ENCODE results near the gene SLC7A6OS.

SLC7A6OS gene

DNA sequence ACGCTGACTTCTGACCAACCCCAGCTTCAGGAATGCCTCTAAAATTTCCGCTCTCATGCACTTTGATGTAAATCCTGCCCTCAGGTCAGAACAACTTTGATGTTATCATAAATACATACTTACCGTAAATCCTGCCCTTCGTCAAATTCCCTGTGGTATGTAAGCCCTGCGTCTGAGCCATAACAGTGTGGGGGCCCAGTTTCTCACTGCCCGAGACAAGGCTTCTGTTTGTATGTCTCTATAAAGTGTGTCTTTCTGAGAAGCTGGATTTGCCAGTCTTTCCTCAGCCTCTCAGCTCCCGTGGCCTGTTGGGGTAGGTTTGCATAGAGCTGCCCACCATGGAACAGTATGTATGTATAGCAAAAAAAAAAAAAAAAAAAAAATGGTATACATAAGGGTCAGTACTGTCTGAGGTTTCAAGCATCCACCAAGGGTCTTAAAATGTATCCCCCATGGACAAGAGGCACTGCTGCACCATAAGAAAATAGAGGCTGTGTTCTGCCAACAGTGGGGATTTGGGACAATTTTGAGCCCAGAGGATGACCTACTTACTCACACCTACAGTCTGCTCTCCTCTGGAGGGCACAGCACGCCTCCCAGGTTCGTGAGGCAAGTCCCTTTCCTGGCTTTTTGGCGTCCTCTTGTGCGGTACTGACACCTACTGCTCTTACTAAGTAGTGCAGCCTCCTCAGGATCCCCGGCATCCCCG, 17.6 kb upstream of the SLC7A6OS start (continued):
- no peak for TF ChIP-seq ZNF138 (tag by site-specific recombination; IDR thresholded peaks at IDR 0.05; ENCODE audit: borderline replicate concordance)
- no peak for TF ChIP-seq ZNF560 (tag by site-specific recombination; IDR thresholded peaks at IDR 0.05; ENCODE audit: borderline replicate concordance)
- TF ChIP-seq ZNF433 (tag by site-specific recombination; IDR thresholded peaks at IDR 0.05; ENCODE audit: low read depth) = no peak
- no peak for TF ChIP-seq ZNF623 (tag by site-specific recombination; IDR thresholded peaks at IDR 0.05)
- TF ChIP-seq GLI4 (tag by site-specific recombination; IDR thresholded peaks at IDR 0.05) = no peak
- TF ChIP-seq, protein P1, sequence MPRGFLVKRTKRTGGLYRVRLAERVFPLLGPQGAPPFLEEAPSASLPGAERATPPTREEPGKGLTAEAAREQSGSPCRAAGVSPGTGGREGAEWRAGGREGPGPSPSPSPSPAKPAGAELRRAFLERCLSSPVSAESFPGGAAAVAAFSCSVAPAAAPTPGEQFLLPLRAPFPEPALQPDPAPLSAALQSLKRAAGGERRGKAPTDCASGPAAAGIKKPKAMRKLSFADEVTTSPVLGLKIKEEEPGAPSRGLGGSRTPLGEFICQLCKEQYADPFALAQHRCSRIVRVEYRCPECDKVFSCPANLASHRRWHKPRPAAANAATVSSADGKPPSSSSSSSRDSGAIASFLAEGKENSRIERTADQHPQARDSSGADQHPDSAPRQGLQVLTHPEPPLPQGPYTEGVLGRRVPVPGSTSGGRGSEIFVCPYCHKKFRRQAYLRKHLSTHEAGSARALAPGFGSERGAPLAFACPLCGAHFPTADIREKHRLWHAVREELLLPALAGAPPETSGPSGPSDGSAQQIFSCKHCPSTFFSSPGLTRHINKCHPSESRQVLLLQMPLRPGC (tag by site-specific recombination; IDR thresholded peaks at IDR 0.05) = no peak
- TF ChIP-seq, protein P2, sequence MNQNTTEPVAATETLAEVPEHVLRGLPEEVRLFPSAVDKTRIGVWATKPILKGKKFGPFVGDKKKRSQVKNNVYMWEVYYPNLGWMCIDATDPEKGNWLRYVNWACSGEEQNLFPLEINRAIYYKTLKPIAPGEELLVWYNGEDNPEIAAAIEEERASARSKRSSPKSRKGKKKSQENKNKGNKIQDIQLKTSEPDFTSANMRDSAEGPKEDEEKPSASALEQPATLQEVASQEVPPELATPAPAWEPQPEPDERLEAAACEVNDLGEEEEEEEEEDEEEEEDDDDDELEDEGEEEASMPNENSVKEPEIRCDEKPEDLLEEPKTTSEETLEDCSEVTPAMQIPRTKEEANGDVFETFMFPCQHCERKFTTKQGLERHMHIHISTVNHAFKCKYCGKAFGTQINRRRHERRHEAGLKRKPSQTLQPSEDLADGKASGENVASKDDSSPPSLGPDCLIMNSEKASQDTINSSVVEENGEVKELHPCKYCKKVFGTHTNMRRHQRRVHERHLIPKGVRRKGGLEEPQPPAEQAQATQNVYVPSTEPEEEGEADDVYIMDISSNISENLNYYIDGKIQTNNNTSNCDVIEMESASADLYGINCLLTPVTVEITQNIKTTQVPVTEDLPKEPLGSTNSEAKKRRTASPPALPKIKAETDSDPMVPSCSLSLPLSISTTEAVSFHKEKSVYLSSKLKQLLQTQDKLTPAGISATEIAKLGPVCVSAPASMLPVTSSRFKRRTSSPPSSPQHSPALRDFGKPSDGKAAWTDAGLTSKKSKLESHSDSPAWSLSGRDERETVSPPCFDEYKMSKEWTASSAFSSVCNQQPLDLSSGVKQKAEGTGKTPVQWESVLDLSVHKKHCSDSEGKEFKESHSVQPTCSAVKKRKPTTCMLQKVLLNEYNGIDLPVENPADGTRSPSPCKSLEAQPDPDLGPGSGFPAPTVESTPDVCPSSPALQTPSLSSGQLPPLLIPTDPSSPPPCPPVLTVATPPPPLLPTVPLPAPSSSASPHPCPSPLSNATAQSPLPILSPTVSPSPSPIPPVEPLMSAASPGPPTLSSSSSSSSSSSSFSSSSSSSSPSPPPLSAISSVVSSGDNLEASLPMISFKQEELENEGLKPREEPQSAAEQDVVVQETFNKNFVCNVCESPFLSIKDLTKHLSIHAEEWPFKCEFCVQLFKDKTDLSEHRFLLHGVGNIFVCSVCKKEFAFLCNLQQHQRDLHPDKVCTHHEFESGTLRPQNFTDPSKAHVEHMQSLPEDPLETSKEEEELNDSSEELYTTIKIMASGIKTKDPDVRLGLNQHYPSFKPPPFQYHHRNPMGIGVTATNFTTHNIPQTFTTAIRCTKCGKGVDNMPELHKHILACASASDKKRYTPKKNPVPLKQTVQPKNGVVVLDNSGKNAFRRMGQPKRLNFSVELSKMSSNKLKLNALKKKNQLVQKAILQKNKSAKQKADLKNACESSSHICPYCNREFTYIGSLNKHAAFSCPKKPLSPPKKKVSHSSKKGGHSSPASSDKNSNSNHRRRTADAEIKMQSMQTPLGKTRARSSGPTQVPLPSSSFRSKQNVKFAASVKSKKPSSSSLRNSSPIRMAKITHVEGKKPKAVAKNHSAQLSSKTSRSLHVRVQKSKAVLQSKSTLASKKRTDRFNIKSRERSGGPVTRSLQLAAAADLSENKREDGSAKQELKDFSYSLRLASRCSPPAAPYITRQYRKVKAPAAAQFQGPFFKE (tag by site-specific recombination; IDR thresholded peaks at IDR 0.05; ENCODE audit: borderline replicate concordance) = no peak
- no peak for TF ChIP-seq SETDB1 (IDR thresholded peaks at IDR 0.05; ENCODE audit: insufficient read length, low read length)
- no peak for TF ChIP-seq ZNF510 (tag by site-specific recombination; IDR thresholded peaks at IDR 0.05; ENCODE audit: insufficient replicate concordance)
- no peak for TF ChIP-seq ZNF514 (tag by site-specific recombination; IDR thresholded peaks at IDR 0.05)
- no peak for TF ChIP-seq ZBTB1 (tag by site-specific recombination; IDR thresholded peaks at IDR 0.05)
- TF ChIP-seq ZNF37A (tag by site-specific recombination; IDR thresholded peaks at IDR 0.05) = no peak
- TF ChIP-seq ZFP69B (tag by site-specific recombination; IDR thresholded peaks at IDR 0.05) = no peak
- no peak for TF ChIP-seq OVOL3 (tag by site-specific recombination; IDR thresholded peaks at IDR 0.05)
- TF ChIP-seq, protein P3, sequence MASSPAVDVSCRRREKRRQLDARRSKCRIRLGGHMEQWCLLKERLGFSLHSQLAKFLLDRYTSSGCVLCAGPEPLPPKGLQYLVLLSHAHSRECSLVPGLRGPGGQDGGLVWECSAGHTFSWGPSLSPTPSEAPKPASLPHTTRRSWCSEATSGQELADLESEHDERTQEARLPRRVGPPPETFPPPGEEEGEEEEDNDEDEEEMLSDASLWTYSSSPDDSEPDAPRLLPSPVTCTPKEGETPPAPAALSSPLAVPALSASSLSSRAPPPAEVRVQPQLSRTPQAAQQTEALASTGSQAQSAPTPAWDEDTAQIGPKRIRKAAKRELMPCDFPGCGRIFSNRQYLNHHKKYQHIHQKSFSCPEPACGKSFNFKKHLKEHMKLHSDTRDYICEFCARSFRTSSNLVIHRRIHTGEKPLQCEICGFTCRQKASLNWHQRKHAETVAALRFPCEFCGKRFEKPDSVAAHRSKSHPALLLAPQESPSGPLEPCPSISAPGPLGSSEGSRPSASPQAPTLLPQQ (tag by site-specific recombination; IDR thresholded peaks at IDR 0.05) = no peak
- TF ChIP-seq, protein P4, sequence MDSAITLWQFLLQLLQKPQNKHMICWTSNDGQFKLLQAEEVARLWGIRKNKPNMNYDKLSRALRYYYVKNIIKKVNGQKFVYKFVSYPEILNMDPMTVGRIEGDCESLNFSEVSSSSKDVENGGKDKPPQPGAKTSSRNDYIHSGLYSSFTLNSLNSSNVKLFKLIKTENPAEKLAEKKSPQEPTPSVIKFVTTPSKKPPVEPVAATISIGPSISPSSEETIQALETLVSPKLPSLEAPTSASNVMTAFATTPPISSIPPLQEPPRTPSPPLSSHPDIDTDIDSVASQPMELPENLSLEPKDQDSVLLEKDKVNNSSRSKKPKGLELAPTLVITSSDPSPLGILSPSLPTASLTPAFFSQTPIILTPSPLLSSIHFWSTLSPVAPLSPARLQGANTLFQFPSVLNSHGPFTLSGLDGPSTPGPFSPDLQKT (IDR thresholded peaks at IDR 0.05; ENCODE audit: borderline replicate concordance, low read depth, low read length) = no peak
- TF ChIP-seq, protein P5, sequence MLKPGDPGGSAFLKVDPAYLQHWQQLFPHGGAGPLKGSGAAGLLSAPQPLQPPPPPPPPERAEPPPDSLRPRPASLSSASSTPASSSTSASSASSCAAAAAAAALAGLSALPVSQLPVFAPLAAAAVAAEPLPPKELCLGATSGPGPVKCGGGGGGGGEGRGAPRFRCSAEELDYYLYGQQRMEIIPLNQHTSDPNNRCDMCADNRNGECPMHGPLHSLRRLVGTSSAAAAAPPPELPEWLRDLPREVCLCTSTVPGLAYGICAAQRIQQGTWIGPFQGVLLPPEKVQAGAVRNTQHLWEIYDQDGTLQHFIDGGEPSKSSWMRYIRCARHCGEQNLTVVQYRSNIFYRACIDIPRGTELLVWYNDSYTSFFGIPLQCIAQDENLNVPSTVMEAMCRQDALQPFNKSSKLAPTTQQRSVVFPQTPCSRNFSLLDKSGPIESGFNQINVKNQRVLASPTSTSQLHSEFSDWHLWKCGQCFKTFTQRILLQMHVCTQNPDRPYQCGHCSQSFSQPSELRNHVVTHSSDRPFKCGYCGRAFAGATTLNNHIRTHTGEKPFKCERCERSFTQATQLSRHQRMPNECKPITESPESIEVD (tag by site-specific recombination; IDR thresholded peaks at IDR 0.05) = 0 out of 2 replicates have a peak, but pooled peaks have one; percentile 18
- TF ChIP-seq, protein P6, sequence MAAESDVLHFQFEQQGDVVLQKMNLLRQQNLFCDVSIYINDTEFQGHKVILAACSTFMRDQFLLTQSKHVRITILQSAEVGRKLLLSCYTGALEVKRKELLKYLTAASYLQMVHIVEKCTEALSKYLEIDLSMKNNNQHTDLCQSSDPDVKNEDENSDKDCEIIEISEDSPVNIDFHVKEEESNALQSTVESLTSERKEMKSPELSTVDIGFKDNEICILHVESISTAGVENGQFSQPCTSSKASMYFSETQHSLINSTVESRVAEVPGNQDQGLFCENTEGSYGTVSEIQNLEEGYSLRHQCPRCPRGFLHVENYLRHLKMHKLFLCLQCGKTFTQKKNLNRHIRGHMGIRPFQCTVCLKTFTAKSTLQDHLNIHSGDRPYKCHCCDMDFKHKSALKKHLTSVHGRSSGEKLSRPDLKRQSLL (tag by site-specific recombination; IDR thresholded peaks at IDR 0.05) = no peak
- no peak for TF ChIP-seq ZNF211 (tag by site-specific recombination; IDR thresholded peaks at IDR 0.05; ENCODE audit: low read depth)
- TF ChIP-seq, protein P7, sequence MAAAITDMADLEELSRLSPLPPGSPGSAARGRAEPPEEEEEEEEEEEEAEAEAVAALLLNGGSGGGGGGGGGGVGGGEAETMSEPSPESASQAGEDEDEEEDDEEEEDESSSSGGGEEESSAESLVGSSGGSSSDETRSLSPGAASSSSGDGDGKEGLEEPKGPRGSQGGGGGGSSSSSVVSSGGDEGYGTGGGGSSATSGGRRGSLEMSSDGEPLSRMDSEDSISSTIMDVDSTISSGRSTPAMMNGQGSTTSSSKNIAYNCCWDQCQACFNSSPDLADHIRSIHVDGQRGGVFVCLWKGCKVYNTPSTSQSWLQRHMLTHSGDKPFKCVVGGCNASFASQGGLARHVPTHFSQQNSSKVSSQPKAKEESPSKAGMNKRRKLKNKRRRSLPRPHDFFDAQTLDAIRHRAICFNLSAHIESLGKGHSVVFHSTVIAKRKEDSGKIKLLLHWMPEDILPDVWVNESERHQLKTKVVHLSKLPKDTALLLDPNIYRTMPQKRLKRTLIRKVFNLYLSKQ (tag by site-specific recombination; IDR thresholded peaks at IDR 0.05; ENCODE audit: borderline replicate concordance) = no peak
- TF ChIP-seq ZNF658 (tag by site-specific recombination; IDR thresholded peaks at IDR 0.05) = no peak
- TF ChIP-seq ZNF292 (tag by site-specific recombination; IDR thresholded peaks at IDR 0.05; ENCODE audit: borderline replicate concordance, low read depth) = no peak
- TF ChIP-seq ZNF747 (tag by site-specific recombination; IDR thresholded peaks at IDR 0.05) = no peak
- TF ChIP-seq ZNF473 (tag by site-specific recombination; IDR thresholded peaks at IDR 0.05) = no peak
- no peak for TF ChIP-seq ZNF544 (tag by site-specific recombination; IDR thresholded peaks at IDR 0.05)

Measured in HEK293 (cell line).